GM12873 (cell line): ENCODE data around the gene CDH24.

Experiments used
- TF ChIP-seq, protein P1 (sequence below): IDR thresholded peaks from 2 replicates; pipeline ENCODE4 v1.5.1; 2012; ENCODE audit warnings: low read depth, mild to moderate bottlenecking, moderate library complexity, low read length, control low read depth; ENCODE audit not compliant: insufficient read depth; ENCODE audit errors: missing control alignments

Gene CDH24

GRCh38 chr14:23015618-23016017 is 41.7 kb downstream of the CDH24 start:
- TF ChIP-seq, protein P1, sequence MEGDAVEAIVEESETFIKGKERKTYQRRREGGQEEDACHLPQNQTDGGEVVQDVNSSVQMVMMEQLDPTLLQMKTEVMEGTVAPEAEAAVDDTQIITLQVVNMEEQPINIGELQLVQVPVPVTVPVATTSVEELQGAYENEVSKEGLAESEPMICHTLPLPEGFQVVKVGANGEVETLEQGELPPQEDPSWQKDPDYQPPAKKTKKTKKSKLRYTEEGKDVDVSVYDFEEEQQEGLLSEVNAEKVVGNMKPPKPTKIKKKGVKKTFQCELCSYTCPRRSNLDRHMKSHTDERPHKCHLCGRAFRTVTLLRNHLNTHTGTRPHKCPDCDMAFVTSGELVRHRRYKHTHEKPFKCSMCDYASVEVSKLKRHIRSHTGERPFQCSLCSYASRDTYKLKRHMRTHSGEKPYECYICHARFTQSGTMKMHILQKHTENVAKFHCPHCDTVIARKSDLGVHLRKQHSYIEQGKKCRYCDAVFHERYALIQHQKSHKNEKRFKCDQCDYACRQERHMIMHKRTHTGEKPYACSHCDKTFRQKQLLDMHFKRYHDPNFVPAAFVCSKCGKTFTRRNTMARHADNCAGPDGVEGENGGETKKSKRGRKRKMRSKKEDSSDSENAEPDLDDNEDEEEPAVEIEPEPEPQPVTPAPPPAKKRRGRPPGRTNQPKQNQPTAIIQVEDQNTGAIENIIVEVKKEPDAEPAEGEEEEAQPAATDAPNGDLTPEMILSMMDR, result no peak

DNA sequence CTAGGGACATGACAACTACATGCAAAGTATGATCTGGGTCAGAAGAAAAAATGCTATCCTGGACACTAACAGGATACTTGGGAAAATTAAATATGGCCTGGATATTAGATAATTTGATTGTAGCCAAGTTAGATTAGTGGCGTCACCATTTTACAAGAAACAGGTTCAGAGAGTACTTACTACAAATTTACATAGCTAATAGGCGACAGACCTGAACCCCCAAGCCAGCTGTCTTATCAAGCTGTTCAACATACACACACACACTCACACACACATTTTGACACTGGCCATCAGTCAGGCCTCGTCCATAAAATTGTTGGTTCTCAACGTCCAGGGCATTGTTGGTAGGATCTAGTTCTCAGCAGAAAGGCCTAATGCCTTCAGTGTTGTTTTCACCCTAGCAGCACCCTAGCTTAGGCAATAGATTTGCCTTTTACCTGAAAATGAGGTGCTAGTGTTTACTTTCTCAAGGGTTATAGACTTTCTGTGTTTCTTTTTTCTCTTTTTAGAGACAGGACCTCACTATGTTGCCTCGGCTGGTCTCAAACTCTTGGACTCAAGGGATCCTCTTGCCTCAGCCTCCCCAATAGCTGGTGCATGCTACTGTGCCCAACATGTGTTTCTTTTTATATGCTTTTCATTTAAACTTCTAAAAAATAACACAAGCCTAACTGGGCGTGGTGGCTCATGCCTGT is 44.1 kb downstream of the CDH24 start:
- TF ChIP-seq, protein P1, result no peak

- TF ChIP-seq, protein P1, result no peak
Observed at GRCh38 chr14:23009939-23010726, 47.2 kb downstream of the CDH24 start, which contains the start of gene C14orf93. Gene C14orf93, minus strand, starts transcription at chr14:23010143. Its CDS starts 11,120 bp downstream, at chr14:22999023.

- TF ChIP-seq, protein P1, result no peak
Observed at GRCh38 chr14:23009483-23009938, 47.8 kb downstream of the CDH24 start.

DNA sequence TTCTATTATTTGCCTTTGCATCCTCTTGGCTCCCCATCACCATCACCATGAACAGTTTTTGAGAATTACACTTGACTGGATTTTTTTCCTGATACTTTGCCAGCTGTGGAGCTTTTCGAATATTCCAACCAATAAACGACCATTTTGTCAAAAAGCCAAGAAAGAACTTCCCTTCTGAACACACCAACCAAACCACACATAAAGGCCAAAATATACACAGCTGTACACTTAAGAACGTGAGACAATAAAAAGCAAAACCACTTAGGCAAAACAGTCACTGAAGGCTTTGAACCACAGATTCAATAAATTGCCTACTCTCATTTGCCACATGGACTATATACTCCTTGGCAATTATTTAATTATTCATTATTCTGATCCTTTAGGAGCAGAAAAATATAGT is 48.5 kb downstream of the CDH24 start:
- TF ChIP-seq, protein P1, result no peak

- TF ChIP-seq, protein P1, result peak; percentile 47
Observed at GRCh38 chr14:23006544-23007419, 50.5 kb downstream of the CDH24 start.
